ENCODE data around the gene LSM3.

LSM3 gene

GRCh38 chr3:14132120-14132519, 46.5 kb upstream of the LSM3 start:
- DNase-seq = no peak
- no peak overlapping the region for H3K27ac ChIP-seq
- no peak for TF ChIP-seq CTCF (IDR thresholded peaks at IDR 0.05; ENCODE audit: low read depth, low read length, missing control alignments)
- peaks cover 83% of the 10 kb centered on the region for H3K36me3 ChIP-seq (replicated peaks)
- no peak overlapping the region for H3K4me3 ChIP-seq (ENCODE audit: low read depth, low read length)
- in situ Hi-C loops (cut with HindIII; ENCODE audit: low pct_ligation_motif_present, low sequenced_read_pairs) = no loop called here
- no peaks in the 10 kb centered on the region for H3K27me3 ChIP-seq (replicated peaks)

- Histone ChIP-seq H3K36me3 (replicated peaks) (peaks cover 86% of the 10 kb centered on the region), H3K4me3 (ENCODE audit: low read depth, low read length) (no peak overlapping the region), H3K27me3 (replicated peaks) (no peaks in the 10 kb centered on the region), H3K27ac (no peak overlapping the region)
- in situ Hi-C loops (cut with HindIII; ENCODE audit: low pct_ligation_motif_present, low sequenced_read_pairs) = no loop called here
- TF ChIP-seq CTCF (IDR thresholded peaks at IDR 0.05; ENCODE audit: low read depth, low read length, missing control alignments) = no peak
- DNase-seq = no peak
Measured at GRCh38 chr3:14132689-14133088, 45.9 kb upstream of the LSM3 start.

GRCh38 chr3:14133188-14133800, 45.3 kb upstream of the LSM3 start:
- in situ Hi-C loops (cut with HindIII; ENCODE audit: low pct_ligation_motif_present, low sequenced_read_pairs) = no loop called here
- peaks cover 87% of the 10 kb centered on the region for H3K36me3 ChIP-seq (replicated peaks)

GRCh38 chr3:14133876-14134275, 44.7 kb upstream of the LSM3 start:
- in situ Hi-C loops (cut with HindIII; ENCODE audit: low pct_ligation_motif_present, low sequenced_read_pairs) = no loop called here
- Histone ChIP-seq H3K27me3 (replicated peaks) (no peaks in the 10 kb centered on the region), H3K27ac (no peak overlapping the region), H3K4me3 (ENCODE audit: low read depth, low read length) (no peak overlapping the region), H3K36me3 (replicated peaks) (peaks cover 81% of the 10 kb centered on the region)
- TF ChIP-seq CTCF (IDR thresholded peaks at IDR 0.05; ENCODE audit: low read depth, low read length, missing control alignments) = no peak
- no peak for DNase-seq

More at GRCh38 chr3:14133188-14133800, 45.3 kb upstream of the LSM3 start:
- DNase-seq = no peak
- no peak overlapping the region for H3K4me3 ChIP-seq (ENCODE audit: low read depth, low read length)
- no peak overlapping the region for H3K27ac ChIP-seq
- no peak for TF ChIP-seq CTCF (IDR thresholded peaks at IDR 0.05; ENCODE audit: low read depth, low read length, missing control alignments)
- H3K27me3 ChIP-seq (replicated peaks) = no peaks in the 10 kb centered on the region

GRCh38 chr3:14134291-14134690, 44.3 kb upstream of the LSM3 start:
- H3K36me3 ChIP-seq (replicated peaks) = peaks cover 80% of the 10 kb centered on the region
- no peaks in the 10 kb centered on the region for H3K27me3 ChIP-seq (replicated peaks)
- no peak overlapping the region for H3K27ac ChIP-seq
- no peak overlapping the region for H3K4me3 ChIP-seq (ENCODE audit: low read depth, low read length)
- DNase-seq = no peak
- no peak for TF ChIP-seq CTCF (IDR thresholded peaks at IDR 0.05; ENCODE audit: low read depth, low read length, missing control alignments)
- in situ Hi-C loops (cut with HindIII; ENCODE audit: low pct_ligation_motif_present, low sequenced_read_pairs) = no loop called here

- DNase-seq = no peak
- no peak for TF ChIP-seq CTCF (IDR thresholded peaks at IDR 0.05; ENCODE audit: low read depth, low read length, missing control alignments)
Measured at GRCh38 chr3:14135581-14135980, 43.0 kb upstream of the LSM3 start.

More at GRCh38 chr3:14135581-14135980, 43.0 kb upstream of the LSM3 start:
- Histone ChIP-seq H3K36me3 (replicated peaks) (peaks cover 71% of the 10 kb centered on the region), H3K27ac (no peak overlapping the region), H3K27me3 (replicated peaks) (no peaks in the 10 kb centered on the region), H3K4me3 (ENCODE audit: low read depth, low read length) (no peak overlapping the region)
- in situ Hi-C loops (cut with HindIII; ENCODE audit: low pct_ligation_motif_present, low sequenced_read_pairs) = no loop called here
